Thyroid gland (tissue), 4 donors: Measurements from ENCODE around the gene NKD1. TPM values are rescaled to one million over a fixed set of nuclear protein-coding genes. Genes with fewer than 3 reads are reported as not detected.

Source experiments
- DNase-seq, 2 donors: peaks; one replicate each; pipeline ENCODE4 v3.0.0-alpha.2; 2019
- H3K27ac ChIP-seq, 3 donors: fragments of 200-600 bp; sonication (generic); 1 replicate in 2 of 3; 2 replicates in 1 of 3; pipeline ENCODE4 v1.5.1; 2016 to 2019; ENCODE audit warnings: mild to moderate bottlenecking in 1 of 3, moderate library complexity in 1 of 3
- H3K27me3 ChIP-seq: fragments of 200-600 bp; sonication (generic); one replicate; pipeline ENCODE4 v1.5.1; 2019
- H3K36me3 ChIP-seq, 2 donors: fragments of 200-600 bp; sonication (generic); one replicate each; pipeline ENCODE4 v1.5.1; 2016 to 2019
- H3K4me1 ChIP-seq, 2 donors: fragments of 200-600 bp; sonication (generic); one replicate each; pipeline ENCODE4 v1.5.1; 2017 to 2019
- H3K4me3 ChIP-seq, 3 donors: fragments of 200-600 bp; sonication (generic); replicated peaks in 1 of 3; 1 replicate in 2 of 3; 2 replicates in 1 of 3; pipeline ENCODE4 v1.5.1; 2016; ENCODE audit warnings: mild to moderate bottlenecking in 1 of 3
- H3K9me3 ChIP-seq: fragments of 200-600 bp; sonication (generic); one replicate; pipeline ENCODE4 v1.5.1; 2017
- POLR2A ChIP-seq, 2 donors: fragments of 450-650 bp; IDR thresholded peaks; one replicate each; pipeline ENCODE4 v1.6.1; 2017; ENCODE audit warnings: antibody characterized with exemption in 2 of 2, mild to moderate bottlenecking in 2 of 2, moderate library complexity in 1 of 2
- WGBS, 2 donors: methylation state at CpG; one replicate each; pipeline ENCODE4 v1.1.5; 2017; 5-methylcytosine and 5-hydroxymethylcytosine counted together
- intact Hi-C: fragments of 100-400 bp; cut with DNase I; formaldehyde crosslinking; loops from one replicate; pipeline ENCODE4 v1.15.1; 2023
- total RNA-seq, 4 donors: library from RNA; depleted of rRNA; stranded (reverse); fragments of >200 nt; gene quantifications; one replicate each; pipeline ENCODE4 v1.2.3, GENCODE V29; 2016
- TF ChIP-seq, protein P1 (sequence below), 6 experiments: fragments of 200-600 bp in 3 of 6; fragments of 450-650 bp in 3 of 6; sonication (generic) in 3 of 6; IDR thresholded peaks; one replicate each; pipeline ENCODE4 v1.5.1; 2016 to 2019; ENCODE audit warnings: antibody characterized with exemption in 6 of 6, mild to moderate bottlenecking in 2 of 6, inconsistent platforms in 1 of 6, moderate library complexity in 1 of 6

NKD1 gene
- total RNA-seq, 4 donors from 2014 or later: 0.63 to 13.8 (median 1.1) TPM

GRCh38 chr16:50618238-50618918, 70.2 kb downstream of the NKD1 start:
- TF ChIP-seq POLR2A (IDR thresholded peaks at IDR 0.05): no peak
- TF ChIP-seq, protein P1, sequence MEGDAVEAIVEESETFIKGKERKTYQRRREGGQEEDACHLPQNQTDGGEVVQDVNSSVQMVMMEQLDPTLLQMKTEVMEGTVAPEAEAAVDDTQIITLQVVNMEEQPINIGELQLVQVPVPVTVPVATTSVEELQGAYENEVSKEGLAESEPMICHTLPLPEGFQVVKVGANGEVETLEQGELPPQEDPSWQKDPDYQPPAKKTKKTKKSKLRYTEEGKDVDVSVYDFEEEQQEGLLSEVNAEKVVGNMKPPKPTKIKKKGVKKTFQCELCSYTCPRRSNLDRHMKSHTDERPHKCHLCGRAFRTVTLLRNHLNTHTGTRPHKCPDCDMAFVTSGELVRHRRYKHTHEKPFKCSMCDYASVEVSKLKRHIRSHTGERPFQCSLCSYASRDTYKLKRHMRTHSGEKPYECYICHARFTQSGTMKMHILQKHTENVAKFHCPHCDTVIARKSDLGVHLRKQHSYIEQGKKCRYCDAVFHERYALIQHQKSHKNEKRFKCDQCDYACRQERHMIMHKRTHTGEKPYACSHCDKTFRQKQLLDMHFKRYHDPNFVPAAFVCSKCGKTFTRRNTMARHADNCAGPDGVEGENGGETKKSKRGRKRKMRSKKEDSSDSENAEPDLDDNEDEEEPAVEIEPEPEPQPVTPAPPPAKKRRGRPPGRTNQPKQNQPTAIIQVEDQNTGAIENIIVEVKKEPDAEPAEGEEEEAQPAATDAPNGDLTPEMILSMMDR (IDR thresholded peaks at IDR 0.05): no peak
- 89 to 91% methylated on average over 12 of the region's 12 CpGs for WGBS, 2 donors
- H3K27me3 ChIP-seq: no peaks in the 10 kb centered on the region
- H3K4me3 ChIP-seq: no peak overlapping the region
- no peaks in the 10 kb centered on the region for H3K9me3 ChIP-seq
- no peaks in the 10 kb centered on the region for H3K36me3 ChIP-seq
- intact Hi-C loops: no loop called here
- H3K4me1 ChIP-seq: no peaks in the 10 kb centered on the region
- DNase-seq: no peak
- no peak overlapping the region for H3K27ac ChIP-seq

DNA sequence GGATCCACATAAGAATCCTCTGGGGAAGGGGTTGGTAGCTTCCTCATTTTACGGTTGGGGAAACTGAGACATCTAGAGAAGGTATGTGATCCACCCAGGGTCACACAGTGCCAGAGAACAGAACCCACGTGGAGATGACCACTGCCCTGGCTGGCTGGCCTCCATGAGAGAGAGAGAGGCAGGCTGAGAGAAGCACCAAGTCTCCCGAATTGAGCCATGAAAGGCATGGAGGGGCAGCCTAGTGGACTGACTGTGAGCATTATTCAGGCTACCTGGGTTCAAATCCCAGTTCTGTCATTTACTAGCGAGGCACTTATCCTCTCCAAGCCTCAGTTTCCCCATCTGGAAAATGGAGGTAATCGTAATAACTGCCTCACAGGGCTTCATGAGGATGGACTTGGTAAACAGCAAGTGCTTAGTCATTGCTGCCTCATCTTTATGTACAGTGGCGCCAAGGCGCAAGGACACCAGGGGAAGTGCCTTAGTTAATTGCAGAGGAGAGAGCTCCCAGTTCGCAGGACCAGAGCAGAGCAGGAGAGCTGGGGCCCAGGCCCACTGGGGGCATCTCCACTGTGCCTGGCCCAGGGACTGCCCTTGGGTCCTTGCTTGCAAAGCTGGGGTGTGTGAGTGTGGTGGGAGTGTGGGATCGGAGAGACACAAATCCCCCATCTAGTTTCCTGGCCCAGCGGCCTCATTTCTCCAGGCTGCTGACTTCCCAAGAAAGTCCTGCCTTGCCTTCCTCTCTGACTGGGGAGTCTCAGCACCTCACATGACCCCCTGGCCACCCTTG, 71.7 kb downstream of the NKD1 start:
- no peak for TF ChIP-seq POLR2A (IDR thresholded peaks at IDR 0.05)
- TF ChIP-seq, protein P1 (IDR thresholded peaks at IDR 0.05): no peak
- no peaks in the 10 kb centered on the region for H3K4me1 ChIP-seq
- H3K9me3 ChIP-seq: no peaks in the 10 kb centered on the region
- H3K27ac ChIP-seq: no peak overlapping the region
- no peaks in the 10 kb centered on the region for H3K27me3 ChIP-seq
- intact Hi-C loops: no loop called here
- H3K4me3 ChIP-seq: no peak overlapping the region
- WGBS, 2 donors: 91 to 93% methylated on average over 9 to 10 of the region's 10 CpGs
- no peak for DNase-seq
- no peaks in the 10 kb centered on the region for H3K36me3 ChIP-seq

- TF ChIP-seq POLR2A (IDR thresholded peaks at IDR 0.05): no peak
- TF ChIP-seq, protein P1 (IDR thresholded peaks at IDR 0.05): no peak
- no peak overlapping the region for H3K4me3 ChIP-seq
- no peak for DNase-seq
- H3K27ac ChIP-seq: no peak overlapping the region
- no peaks in the 10 kb centered on the region for H3K4me1 ChIP-seq
- WGBS, 2 donors: 87 to 92% methylated on average over 11 of the region's 11 CpGs
- H3K36me3 ChIP-seq: no peaks in the 10 kb centered on the region
- no peaks in the 10 kb centered on the region for H3K9me3 ChIP-seq
- intact Hi-C loops: no loop called here
- H3K27me3 ChIP-seq: no peaks in the 10 kb centered on the region
Observed at GRCh38 chr16:50620646-50621451, 72.7 kb downstream of the NKD1 start.

- Histone ChIP-seq H3K36me3 (no peaks in the 10 kb centered on the region), H3K9me3 (no peaks in the 10 kb centered on the region), H3K4me1 (no peaks in the 10 kb centered on the region), H3K27me3 (no peaks in the 10 kb centered on the region), H3K27ac (no peak overlapping the region), H3K4me3 (no peak overlapping the region)
- WGBS, 2 donors: 91 to 94% methylated on average over 5 to 7 of the region's 9 CpGs
- DNase-seq: no peak
- TF ChIP-seq, protein P1 (IDR thresholded peaks at IDR 0.05): no peak
- no peak for TF ChIP-seq POLR2A (IDR thresholded peaks at IDR 0.05)
- intact Hi-C loops: no loop called here
Observed at GRCh38 chr16:50621452-50621792, 73.2 kb downstream of the NKD1 start.
